Adrenal gland (tissue), 12 donors: Measurements from ENCODE around the gene UNC5C. TPM values are rescaled to one million over a fixed set of nuclear protein-coding genes. Genes with fewer than 3 reads are reported as not detected.

Experiments
- DNase-seq, 7 donors: peaks; one replicate each; pipeline ENCODE4 v3.0.0-alpha.2; 2019 to 2020
- H3K27ac ChIP-seq, 5 donors: fragments of 200-600 bp; sonication (generic) in 4 of 5; 1 replicate in 3 of 5; 2 replicates in 2 of 5; pipeline versions ENCODE4 v1.5.1 to v1.8.0; 2016 to 2020; ENCODE audit warnings: mild to moderate bottlenecking in 1 of 5
- H3K27me3 ChIP-seq: fragments of 200-600 bp; 2 replicates; pipeline ENCODE4 v1.8.0; 2021
- H3K36me3 ChIP-seq, 2 donors: fragments of 200-600 bp; replicated peaks in 1 of 2; 1 replicate in 1 of 2; 2 replicates in 1 of 2; pipeline versions ENCODE4 v1.5.1 to v1.8.0; 2018 to 2022
- H3K4me1 ChIP-seq, 2 donors: fragments of 200-600 bp; replicated peaks in 1 of 2; 1 replicate in 1 of 2; 2 replicates in 1 of 2; pipeline versions ENCODE4 v1.5.1 to v1.8.0; 2018 to 2021
- H3K4me3 ChIP-seq, 4 donors: fragments of 200-600 bp; sonication (generic) in 3 of 4; one replicate each; pipeline ENCODE4 v1.5.1; 2016 to 2018
- H3K9me3 ChIP-seq, 3 donors: fragments of 200-600 bp; sonication (generic) in 1 of 3; replicated peaks in 1 of 3; 1 replicate in 2 of 3; 2 replicates in 1 of 3; pipeline versions ENCODE4 v1.5.1 to v1.8.0; 2016 to 2021
- CTCF ChIP-seq, 6 experiments: fragments of 450-650 bp in 4 of 6; fragments of 200-600 bp in 2 of 6; sonication (generic) in 1 of 6; IDR thresholded peaks; 1 replicate in 5 of 6; 2 replicates in 1 of 6; pipeline versions ENCODE4 v1.5.1 to v1.8.0; 2016 to 2021; ENCODE audit warnings: antibody characterized with exemption in 6 of 6, mild to moderate bottlenecking in 2 of 6, moderate library complexity in 1 of 6
- POLR2A ChIP-seq, 2 donors: fragments of 450-650 bp; IDR thresholded peaks; one replicate each; pipeline ENCODE4 v1.6.1; 2017; ENCODE audit warnings: antibody characterized with exemption in 2 of 2, mild to moderate bottlenecking in 2 of 2, moderate library complexity in 1 of 2
- WGBS, 4 donors: extraction: QIAGEN DNeasy Blood & Tissue Kit in 2 of 4; methylation state at CpG; one replicate each; pipeline versions ENCODE4 v1.1.5 to v1.1.7; 2013 to 2017; 5-methylcytosine and 5-hydroxymethylcytosine counted together
- intact Hi-C, 2 donors: fragments of 100-400 bp; cut with DNase I; formaldehyde crosslinking; loops; one replicate each; pipeline versions ENCODE4 v1.14.1 to v1.15.0; 2022 to 2023
- polyA plus RNA-seq, 3 donors: library from polyadenylated mRNA; stranded (reverse); fragments of 200-250 nt in 2 of 3; fragments of 350-450 nt in 1 of 3; fragmentation: Illumina TruSeq in 1 of 3; extraction: RNeasy Lipid Tissue Mini Kit (QIAGEN cat#74804) in 1 of 3; gene quantifications; one replicate each; pipeline ENCODE4 v1.2.3, GENCODE V29; 2013 to 2014
- total RNA-seq, 9 donors: library from RNA; depleted of rRNA in 4 of 9; stranded (reverse); fragments of >200 nt in 4 of 9; fragments of 120-200 nt in 1 of 9; fragmentation: NEBNext Ultra II Directional in 1 of 9; extraction: Animal tissue kit (Norgen Biotek cat#: 25700) in 1 of 9; gene quantifications; one replicate each; pipeline versions ENCODE4 v1.1.0 to v1.2.4, GENCODE V29; 2013 to 2023
- donor health status: healthy with polysubstance abuse.
- donor health status: Bipolar disorder and iron deficiency.
- donor health status: DM: yes; HTN: yes; CAD: no.
- donor health status: DM: no; HTN: no; CAD: no.
- donor health status: DM: no; HTN: no; CAD: no.
- donor health status: DM: yes; HTN: yes; CAD: no.

The UNC5C gene
- total and polyA plus RNA-seq, 12 donors = 4.7 to 33.5 (median 23.8) TPM

GRCh38 chr4:95472534-95472933 is 76.2 kb downstream of the UNC5C start:
- Histone ChIP-seq H3K9me3 (no peaks in the 10 kb centered on the region), H3K36me3 (no peaks in the 10 kb centered on the region), H3K27ac (no peak overlapping the region), H3K27me3 (no peaks in the 10 kb centered on the region), H3K4me1 (peaks cover 0 to 12% of the 10 kb centered on the region in 2 donors), H3K4me3 (no peak overlapping the region)
- no peak for DNase-seq
- 61 to 67% (median 64%) methylated on average over 3 of the region's 3 CpGs for WGBS, 4 donors
- intact Hi-C loops = no loop called here
- TF ChIP-seq POLR2A (IDR thresholded peaks at IDR 0.05) (no peak), CTCF (IDR thresholded peaks at IDR 0.05) (no peak)

DNA sequence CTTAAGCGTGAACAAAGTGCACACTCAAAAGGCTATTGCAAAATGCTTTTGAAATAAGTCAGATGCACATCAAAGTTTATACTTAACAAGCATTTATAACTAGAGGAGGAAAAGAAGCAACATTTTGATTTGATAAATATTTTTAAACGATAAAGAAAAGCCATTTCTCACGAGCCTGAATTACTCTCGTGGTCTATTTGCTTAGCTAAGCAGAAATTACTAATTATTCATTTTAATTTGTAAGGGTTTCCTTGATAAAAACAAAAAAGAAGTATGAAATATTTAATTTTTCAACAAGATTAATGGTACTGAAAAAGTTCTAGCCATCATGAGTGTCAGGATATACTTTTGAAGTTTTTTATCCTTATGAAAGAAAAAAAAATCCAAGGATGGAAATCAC is 78.2 kb downstream of the UNC5C start:
- Histone ChIP-seq H3K4me3 (no peak overlapping the region), H3K36me3 (no peaks in the 10 kb centered on the region), H3K27ac (no peak overlapping the region), H3K9me3 (no peaks in the 10 kb centered on the region), H3K27me3 (no peaks in the 10 kb centered on the region), H3K4me1 (peaks cover 0 to 12% of the 10 kb centered on the region in 2 donors)
- intact Hi-C loops = no loop called here
- no peak for DNase-seq
- WGBS, 4 donors = 91 to 92% (median 92%) methylated on average over 4 of the region's 4 CpGs
- TF ChIP-seq CTCF (IDR thresholded peaks at IDR 0.05) = no peak
- TF ChIP-seq POLR2A (IDR thresholded peaks at IDR 0.05) = no peak

- H3K27ac ChIP-seq = no peak overlapping the region
- peaks cover 0 to 12% of the 10 kb centered on the region in 2 donors for H3K4me1 ChIP-seq
- H3K36me3 ChIP-seq = no peaks in the 10 kb centered on the region
- H3K27me3 ChIP-seq = no peaks in the 10 kb centered on the region
- intact Hi-C loops = no loop called here
- TF ChIP-seq CTCF (IDR thresholded peaks at IDR 0.05) (no peak), POLR2A (IDR thresholded peaks at IDR 0.05) (no peak)
- no peaks in the 10 kb centered on the region for H3K9me3 ChIP-seq
- no peak overlapping the region for H3K4me3 ChIP-seq
- WGBS, 4 donors = 48 to 65% (median 62%) methylated on average over 1 of the region's 1 CpG
- DNase-seq = no peak
Measured at GRCh38 chr4:95469617-95470016, 79.2 kb downstream of the UNC5C start.

DNA sequence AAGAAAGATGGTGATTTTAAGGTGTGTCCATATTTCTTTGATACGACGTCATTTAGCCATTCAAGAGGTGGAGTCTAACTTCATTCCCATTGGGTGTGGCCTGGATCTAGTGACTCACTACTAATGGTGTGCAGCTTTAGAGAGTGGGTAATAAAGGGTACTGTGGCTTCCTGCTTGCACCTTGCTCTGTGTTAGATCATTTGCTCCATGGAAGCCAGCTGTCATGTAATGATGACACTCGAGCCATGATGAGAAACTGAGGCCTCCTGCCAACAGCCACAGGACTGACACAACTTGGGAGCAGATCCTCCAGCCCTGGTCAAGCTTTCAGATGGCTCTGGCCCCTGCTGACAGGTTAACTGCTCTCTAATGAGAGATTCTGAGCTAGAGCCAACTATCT is 82.0 kb downstream of the UNC5C start:
- no peak overlapping the region for H3K27ac ChIP-seq
- intact Hi-C loops = no loop called here
- H3K36me3 ChIP-seq = no peaks in the 10 kb centered on the region
- WGBS, 4 donors = 93 to 96% (median 95%) methylated on average over 3 of the region's 3 CpGs
- H3K9me3 ChIP-seq = no peaks in the 10 kb centered on the region
- no peak for DNase-seq
- H3K4me3 ChIP-seq = no peak overlapping the region
- TF ChIP-seq POLR2A (IDR thresholded peaks at IDR 0.05) (no peak), CTCF (IDR thresholded peaks at IDR 0.05) (no peak)
- H3K4me1 ChIP-seq = peaks cover 0 to under 1% of the 10 kb centered on the region in 2 donors
- no peaks in the 10 kb centered on the region for H3K27me3 ChIP-seq
